ENCODE measurements around the gene ALAS1. TPM values are rescaled to one million over a fixed set of nuclear protein-coding genes. Genes with fewer than 3 reads are reported as not detected.

ALAS1 gene
- total and polyA plus RNA-seq, 9 of the 15 experiments (the other 6 are each of a cell fraction or from before 2014, with no cell fraction given), result 21.4 to 49.5 (median 34.4) TPM

DNA sequence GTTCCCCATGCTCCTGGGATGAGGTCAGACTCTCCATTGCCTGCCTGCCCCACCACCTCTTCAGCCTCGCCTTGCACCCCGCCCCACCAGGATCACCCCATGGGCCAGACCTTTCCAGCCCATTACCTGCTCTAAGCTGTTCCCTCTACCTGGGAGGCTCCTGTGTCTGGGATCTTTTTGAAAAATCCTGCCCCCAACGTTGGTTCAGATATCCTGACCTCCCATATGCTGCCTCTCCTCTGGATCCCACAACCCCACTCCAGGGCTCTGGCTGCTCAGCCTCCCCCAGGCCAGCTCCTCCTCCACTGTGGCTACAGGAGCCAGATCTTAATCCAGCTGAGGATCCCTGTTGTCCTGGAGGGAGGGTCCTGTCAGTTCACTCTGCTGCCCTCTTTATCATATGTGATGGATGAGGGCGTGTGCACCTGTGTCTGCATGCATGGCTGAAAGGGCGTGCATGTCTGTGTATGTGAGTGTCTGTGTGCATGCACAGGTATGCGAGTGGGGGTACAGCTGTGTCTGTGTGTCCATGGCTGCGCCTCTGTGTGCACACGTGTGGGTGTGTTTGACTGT is 21.7 kb upstream of the ALAS1 start:
- DNase-seq (ENCODE audit: extremely low read depth in 1 of 4, low spot score in 3 of 4) (no peak), ATAC-seq (no peak), FAIRE-seq (no peak)
- WGBS (ENCODE audit: insufficient coverage, low coverage, missing lambda C conversion rate), result 47% methylated on average over 8 of the region's 8 CpGs
- intact Hi-C loops (cut with micrococcal nuclease) (no loop called here), in situ Hi-C loops (cut with MboI) (no loop called here)
- Histone ChIP-seq H3K4me3 (no peak overlapping the region), H3K79me2 (ENCODE audit: control insufficient read depth, insufficient read depth, low read length) (no peaks in the 10 kb centered on the region), H3K9ac (ENCODE audit: insufficient read depth in 1 of 2, low read depth in 2 of 2, low read length in 2 of 2) (peak overlapping the region in 1 of 2 experiments; percentile 66; a peak in 1 of 4 replicates), H3K36me3 (ENCODE audit: control insufficient read depth, insufficient read depth, low read length) (no peaks in the 10 kb centered on the region), H3K4me1 (replicated peaks in 1 of 2; ENCODE audit: control insufficient read depth in 2 of 2, insufficient read depth in 2 of 2, low read length in 2 of 2) (peaks cover 3 to 20% of the 10 kb centered on the region in 2 experiments; a peak in 4 of 5 replicates), H3K4me2 (ENCODE audit: insufficient read depth, low read length) (no peak overlapping the region), H3K27me3 (ENCODE audit: control insufficient read depth in 2 of 2, insufficient read depth in 2 of 2, low read length in 2 of 2) (no peaks in the 10 kb centered on the region), H2AFZ (ENCODE audit: low read depth, low read length) (no peak overlapping the region), H4K20me1 (replicated peaks; ENCODE audit: control insufficient read depth, insufficient read depth, low read length) (no peaks in the 10 kb centered on the region), H3K9me1 (ENCODE audit: control insufficient read depth, insufficient read depth, low read length) (no peaks in the 10 kb centered on the region), H3K27ac (ENCODE audit: extremely low read depth, low read depth, low read length) (no peak overlapping the region), H3K9me3 (replicated peaks; ENCODE audit: control insufficient read depth, insufficient read depth, low read depth, low read length) (no peaks in the 10 kb centered on the region)
- ChIA-PET POLR2A (interaction anchor here (0.6 kb wide), 1 partner anchor 85 kb away, joined by 3 read pairs; no protein-coding TSS in a partner anchor), CTCF (ENCODE audit: low intra/inter-chr PET ratio) (no interaction called here)
- no TSS peak for BruUV-seq (replicated peaks)
- TF ChIP-seq MEF2A (IDR thresholded peaks at IDR 0.05; ENCODE audit: control insufficient read depth, low read depth, low read length) (no peak), DDX20 (tag; IDR thresholded peaks at IDR 0.05; ENCODE audit: low read depth) (no peak), POLR2H (tag; IDR thresholded peaks at IDR 0.05; ENCODE audit: low read depth) (no peak), RAD51 (IDR thresholded peaks at IDR 0.05; ENCODE audit: borderline replicate concordance, low read depth) (no peak), ZFPM2 (CRISPR knock-in tag; IDR thresholded peaks at IDR 0.05) (no peak), PKNOX1 (IDR thresholded peaks at IDR 0.05) (0 out of 2 replicates have a peak, but pooled peaks have one; percentile 11)

All from K562 (cell line).